Mesothelial cell of epicardium (in vitro differentiated cells): ENCODE results near the gene ZDHHC17. TPM values are rescaled to one million over a fixed set of nuclear protein-coding genes. Genes with fewer than 3 reads are reported as not detected.
A peak's percentile ranks its signal among the peaks of the same experiment; 100 is the strongest.

Experiments
- DNase-seq, 2 experiments: peaks; one replicate each; pipeline ENCODE4 v3.0.0; 2021; ENCODE audit warnings: low spot score in 2 of 2; ENCODE audit not compliant: unreplicated experiment in 2 of 2
- H3K27ac Mint-ChIP-seq: 2 replicates; pipeline ENCODE4 v1.8.0; 2021; ENCODE audit warnings: mixed read lengths
- H3K27me3 Mint-ChIP-seq: 2 replicates; pipeline ENCODE4 v1.8.0; 2021; ENCODE audit warnings: low read depth, mixed read lengths
- H3K36me3 Mint-ChIP-seq: 2 replicates; pipeline ENCODE4 v1.8.0; 2021; ENCODE audit warnings: mixed read lengths
- H3K4me1 Mint-ChIP-seq: 2 replicates; pipeline ENCODE4 v1.8.0; 2021; ENCODE audit warnings: mixed read lengths
- H3K4me3 Mint-ChIP-seq: 2 replicates; pipeline ENCODE4 v1.8.0; 2021; ENCODE audit warnings: mild to moderate bottlenecking, moderate library complexity, mixed read lengths
- H3K9me3 Mint-ChIP-seq: 2 replicates; pipeline ENCODE4 v1.8.0; 2021; ENCODE audit warnings: mixed read lengths
- total RNA-seq: library from RNA; stranded (reverse); gene quantifications from 3 replicates; pipeline ENCODE4 v1.2.1, GENCODE V29; 2021
- TF ChIP-seq, protein P1 (sequence below): fragments of 200-600 bp; sonication (generic); IDR thresholded peaks from one replicate; pipeline ENCODE4 v1.5.0; 2021; ENCODE audit warnings: antibody characterized with exemption; ENCODE audit not compliant: unreplicated experiment

ZDHHC17 gene
- total RNA-seq, 1 donor from 2014 or later, result 61.7 TPM

DNA sequence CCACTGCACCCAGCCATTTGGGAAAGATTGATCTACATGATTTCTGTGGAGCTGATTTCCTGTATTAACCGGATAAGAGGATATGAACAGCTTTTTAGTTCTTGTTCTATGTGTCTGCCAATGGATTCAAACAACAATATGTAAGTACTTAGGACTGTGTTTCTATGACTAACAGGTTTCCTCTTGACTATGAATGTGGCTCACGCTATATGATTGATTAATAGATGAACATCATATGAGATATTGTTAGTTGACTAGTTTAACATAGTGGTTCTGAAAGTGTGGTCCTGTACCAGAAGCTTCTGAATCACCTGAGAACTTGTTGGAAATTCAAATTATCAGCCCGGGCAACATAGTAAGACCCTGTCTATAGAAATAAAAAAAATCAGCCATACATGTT is 127.7 kb downstream of the ZDHHC17 start:
- H3K36me3 Mint-ChIP-seq, result peaks cover 10% of the 10 kb centered on the region
- no peak overlapping the region for H3K27ac Mint-ChIP-seq
- no peak for DNase-seq
- H3K27me3 Mint-ChIP-seq, result no peaks in the 10 kb centered on the region
- H3K4me1 Mint-ChIP-seq, result peaks cover 21% of the 10 kb centered on the region
- TF ChIP-seq, protein P1, sequence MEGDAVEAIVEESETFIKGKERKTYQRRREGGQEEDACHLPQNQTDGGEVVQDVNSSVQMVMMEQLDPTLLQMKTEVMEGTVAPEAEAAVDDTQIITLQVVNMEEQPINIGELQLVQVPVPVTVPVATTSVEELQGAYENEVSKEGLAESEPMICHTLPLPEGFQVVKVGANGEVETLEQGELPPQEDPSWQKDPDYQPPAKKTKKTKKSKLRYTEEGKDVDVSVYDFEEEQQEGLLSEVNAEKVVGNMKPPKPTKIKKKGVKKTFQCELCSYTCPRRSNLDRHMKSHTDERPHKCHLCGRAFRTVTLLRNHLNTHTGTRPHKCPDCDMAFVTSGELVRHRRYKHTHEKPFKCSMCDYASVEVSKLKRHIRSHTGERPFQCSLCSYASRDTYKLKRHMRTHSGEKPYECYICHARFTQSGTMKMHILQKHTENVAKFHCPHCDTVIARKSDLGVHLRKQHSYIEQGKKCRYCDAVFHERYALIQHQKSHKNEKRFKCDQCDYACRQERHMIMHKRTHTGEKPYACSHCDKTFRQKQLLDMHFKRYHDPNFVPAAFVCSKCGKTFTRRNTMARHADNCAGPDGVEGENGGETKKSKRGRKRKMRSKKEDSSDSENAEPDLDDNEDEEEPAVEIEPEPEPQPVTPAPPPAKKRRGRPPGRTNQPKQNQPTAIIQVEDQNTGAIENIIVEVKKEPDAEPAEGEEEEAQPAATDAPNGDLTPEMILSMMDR, result no peak
- no peak overlapping the region for H3K4me3 Mint-ChIP-seq
- peaks cover 14% of the 10 kb centered on the region for H3K9me3 Mint-ChIP-seq

DNA sequence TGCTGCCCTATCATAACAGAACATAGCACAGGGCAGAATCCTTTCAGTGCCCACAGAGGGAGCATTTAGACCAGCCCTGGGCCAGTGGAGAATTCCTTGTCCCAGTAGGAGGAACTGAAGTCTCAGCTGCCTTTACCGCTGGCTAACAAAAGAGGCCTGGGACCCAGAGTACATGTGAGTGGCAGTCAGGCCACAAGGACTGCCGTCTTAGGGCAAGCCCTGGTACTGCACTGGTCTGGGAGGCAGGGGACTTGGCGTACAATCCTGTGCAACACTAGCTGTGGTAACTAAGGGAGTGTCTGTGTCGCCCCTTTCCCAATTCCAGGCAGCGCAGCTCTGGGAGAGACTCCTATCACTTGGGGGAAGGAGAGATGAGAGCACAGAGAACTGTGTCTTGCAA is 131.9 kb downstream of the ZDHHC17 start:
- DNase-seq, result no peak
- Mint-ChIP-seq H3K27me3 (no peaks in the 10 kb centered on the region), H3K4me1 (peaks cover 38% of the 10 kb centered on the region), H3K27ac (no peak overlapping the region), H3K36me3 (peaks cover 11% of the 10 kb centered on the region), H3K4me3 (no peak overlapping the region), H3K9me3 (peaks cover 20% of the 10 kb centered on the region)
- TF ChIP-seq, protein P1, result no peak

DNA sequence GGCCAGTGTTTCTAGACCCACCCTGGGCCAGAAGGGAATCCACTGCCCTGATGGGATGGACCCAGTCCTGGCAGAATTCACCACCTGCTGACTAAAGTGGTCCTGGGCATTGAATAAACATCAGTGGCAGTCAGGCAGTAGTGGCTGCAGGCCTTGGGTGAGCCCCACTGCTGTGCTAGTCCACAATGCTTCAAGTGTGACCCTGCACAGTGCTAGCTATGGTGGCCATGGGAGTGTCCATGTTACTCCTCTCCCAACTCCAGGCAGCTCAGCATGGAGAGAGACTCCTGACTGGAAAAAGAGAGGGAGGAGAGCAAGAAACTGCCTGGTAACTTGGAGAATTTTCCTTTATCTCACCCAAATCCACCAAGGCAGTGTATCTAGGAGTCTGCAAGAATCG is 132.4 kb downstream of the ZDHHC17 start:
- TF ChIP-seq, protein P1, result no peak
- H3K36me3 Mint-ChIP-seq, result peaks cover 11% of the 10 kb centered on the region
- peaks cover 35% of the 10 kb centered on the region for H3K4me1 Mint-ChIP-seq
- H3K9me3 Mint-ChIP-seq, result peaks cover 20% of the 10 kb centered on the region
- H3K27ac Mint-ChIP-seq, result no peak overlapping the region
- H3K4me3 Mint-ChIP-seq, result no peak overlapping the region
- no peaks in the 10 kb centered on the region for H3K27me3 Mint-ChIP-seq
- no peak for DNase-seq

DNA sequence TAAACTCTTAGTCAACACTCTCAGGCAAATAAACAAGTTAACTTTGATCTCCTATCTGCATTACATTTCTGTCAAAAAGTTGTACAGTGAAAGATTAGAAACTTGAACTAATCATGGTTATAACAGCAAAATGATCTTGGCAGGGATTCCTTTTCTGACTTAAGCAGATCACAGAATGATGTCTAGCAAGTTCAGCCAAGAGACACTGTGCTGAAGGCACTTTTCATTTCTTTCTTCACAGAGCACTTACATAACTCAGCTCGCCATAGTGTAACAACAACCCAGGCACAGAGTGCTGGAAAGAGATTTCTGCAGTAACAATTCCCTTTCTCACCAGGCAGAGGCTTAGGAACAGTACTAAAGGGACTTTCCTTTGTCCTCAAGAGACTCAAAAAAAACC is 134.5 kb downstream of the ZDHHC17 start:
- H3K36me3 Mint-ChIP-seq, result peaks cover 9% of the 10 kb centered on the region
- peak overlapping the region; percentile 92 for H3K27ac Mint-ChIP-seq
- no peaks in the 10 kb centered on the region for H3K27me3 Mint-ChIP-seq
- TF ChIP-seq, protein P1, result no peak
- DNase-seq, result no peak
- H3K9me3 Mint-ChIP-seq, result peaks cover 20% of the 10 kb centered on the region
- no peak overlapping the region for H3K4me3 Mint-ChIP-seq
- peaks cover 32% of the 10 kb centered on the region for H3K4me1 Mint-ChIP-seq

DNA sequence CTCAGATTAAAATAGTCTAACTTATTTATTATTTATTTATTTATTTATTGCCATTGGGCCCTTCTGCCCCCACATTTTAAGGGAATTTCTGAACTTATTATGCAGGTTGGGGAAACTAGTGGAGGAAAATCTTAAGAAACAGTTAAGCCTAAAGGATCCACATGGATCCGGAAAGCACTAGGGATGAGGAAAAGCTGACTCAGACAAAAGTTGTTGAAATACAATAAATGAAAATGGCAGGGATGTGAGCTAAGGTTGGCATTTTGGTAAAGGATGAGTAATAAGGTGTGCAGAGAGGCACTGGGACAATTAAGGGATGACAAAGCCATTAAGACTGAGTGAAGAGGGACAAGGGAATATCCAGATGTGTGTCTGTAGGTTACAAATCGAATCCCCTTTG is 135.6 kb downstream of the ZDHHC17 start:
- H3K4me1 Mint-ChIP-seq, result peaks cover 32% of the 10 kb centered on the region
- H3K27ac Mint-ChIP-seq, result no peak overlapping the region
- DNase-seq, result no peak
- no peaks in the 10 kb centered on the region for H3K27me3 Mint-ChIP-seq
- no peak overlapping the region for H3K4me3 Mint-ChIP-seq
- TF ChIP-seq, protein P1, result no peak
- peaks cover 19% of the 10 kb centered on the region for H3K9me3 Mint-ChIP-seq
- H3K36me3 Mint-ChIP-seq, result peaks cover 5% of the 10 kb centered on the region
